GM21619 (cell line): Measurements from ENCODE around the gene IL13.

Experiments used
- ATAC-seq: cut with Tn5 transposase; IDR thresholded peaks from one replicate; pipeline ENCODE4 v1.9.1; 2021; ENCODE audit not compliant: unreplicated experiment

IL13 gene

GRCh38 chr5:132655821-132656773 is 1.9 kb upstream of the IL13 start:
- no peak for ATAC-seq

GRCh38 chr5:132656774-132657355 is 1.1 kb upstream of the IL13 start:
- no peak for ATAC-seq

GRCh38 chr5:132658381-132659302 is 669 bp downstream of the IL13 start:
- ATAC-seq = no peak

DNA sequence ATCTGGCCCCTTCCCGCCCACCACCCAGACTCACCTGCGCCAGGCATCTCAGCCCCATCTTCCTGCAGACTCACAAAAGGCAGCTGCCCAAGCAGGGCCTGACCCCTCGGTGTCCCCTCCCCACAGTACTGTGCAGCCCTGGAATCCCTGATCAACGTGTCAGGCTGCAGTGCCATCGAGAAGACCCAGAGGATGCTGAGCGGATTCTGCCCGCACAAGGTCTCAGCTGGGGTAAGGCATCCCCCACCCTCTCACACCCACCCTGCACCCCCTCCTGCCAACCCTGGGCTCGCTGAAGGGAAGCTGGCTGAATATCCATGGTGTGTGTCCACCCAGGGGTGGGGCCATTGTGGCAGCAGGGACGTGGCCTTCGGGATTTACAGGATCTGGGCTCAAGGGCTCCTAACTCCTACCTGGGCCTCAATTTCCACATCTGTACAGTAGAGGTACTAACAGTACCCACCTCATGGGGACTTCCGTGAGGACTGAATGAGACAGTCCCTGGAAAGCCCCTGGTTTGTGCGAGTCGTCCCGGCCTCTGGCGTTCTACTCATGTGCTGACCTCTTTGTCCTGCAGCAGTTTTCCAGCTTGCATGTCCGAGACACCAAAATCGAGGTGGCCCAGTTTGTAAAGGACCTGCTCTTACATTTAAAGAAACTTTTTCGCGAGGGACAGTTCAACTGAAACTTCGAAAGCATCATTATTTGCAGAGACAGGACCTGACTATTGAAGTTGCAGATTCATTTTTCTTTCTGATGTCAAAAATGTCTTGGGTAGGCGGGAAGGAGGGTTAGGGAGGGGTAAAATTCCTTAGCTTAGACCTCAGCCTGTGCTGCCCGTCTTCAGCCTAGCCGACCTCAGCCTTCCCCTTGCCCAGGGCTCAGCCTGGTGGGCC is 1.9 kb downstream of the IL13 start:
- no peak for ATAC-seq

DNA sequence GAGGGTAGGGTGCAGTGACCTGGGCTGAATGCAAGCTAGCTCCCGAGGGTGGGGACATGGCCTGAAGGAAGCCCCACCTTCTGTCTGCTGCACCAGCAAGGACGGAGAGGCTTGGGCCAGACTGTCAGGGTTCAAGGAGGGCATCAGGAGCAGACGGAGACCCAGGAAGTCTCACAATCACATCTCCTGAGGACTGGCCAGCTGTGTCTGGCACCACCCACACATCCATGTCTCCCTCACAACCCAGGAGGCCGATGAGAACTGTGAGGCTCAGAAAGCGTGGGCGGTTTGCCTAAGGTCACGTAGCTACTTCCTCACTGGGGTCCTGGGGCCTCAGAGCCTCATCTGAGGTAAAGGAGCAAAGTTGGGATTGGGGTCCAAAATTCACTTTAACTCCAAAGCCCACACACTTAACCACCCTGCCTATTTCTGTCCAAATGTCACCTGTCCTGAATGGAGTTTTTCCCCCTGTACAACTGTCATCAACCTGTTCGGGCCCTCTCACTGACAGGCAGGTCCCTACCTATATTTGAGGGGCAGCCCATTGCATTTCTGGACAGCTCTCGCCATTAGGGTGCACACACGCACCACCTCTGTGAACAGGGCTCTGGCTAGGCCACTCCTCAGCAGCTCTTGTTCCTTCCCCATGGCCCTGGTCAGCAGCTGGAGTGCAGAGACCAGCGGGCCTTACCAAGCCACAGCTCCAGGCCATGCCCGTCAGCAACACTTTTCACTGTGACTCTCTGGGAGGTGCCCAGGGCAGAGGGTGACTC is 3.4 kb downstream of the IL13 start:
- ATAC-seq = no peak

DNA sequence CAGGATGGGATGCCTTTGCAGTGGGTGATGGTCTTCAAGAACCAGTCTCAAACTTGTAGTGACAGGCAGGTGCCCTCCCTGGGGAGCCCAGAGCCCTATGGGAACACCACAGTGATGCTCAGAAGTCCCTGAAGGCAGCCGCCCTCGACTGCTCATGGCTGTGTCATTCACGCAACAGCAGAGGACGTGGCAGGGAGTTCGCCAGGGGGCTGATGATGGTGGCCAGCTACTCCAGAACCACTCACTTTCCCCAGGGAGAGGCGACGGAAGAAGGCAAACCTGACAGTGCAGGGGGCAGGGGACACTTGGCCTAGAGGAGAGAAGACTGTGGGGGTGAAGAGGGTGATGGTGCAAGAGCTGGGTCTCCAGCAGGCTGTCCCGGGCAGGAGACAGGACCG is 4.0 kb downstream of the IL13 start:
- no peak for ATAC-seq

DNA sequence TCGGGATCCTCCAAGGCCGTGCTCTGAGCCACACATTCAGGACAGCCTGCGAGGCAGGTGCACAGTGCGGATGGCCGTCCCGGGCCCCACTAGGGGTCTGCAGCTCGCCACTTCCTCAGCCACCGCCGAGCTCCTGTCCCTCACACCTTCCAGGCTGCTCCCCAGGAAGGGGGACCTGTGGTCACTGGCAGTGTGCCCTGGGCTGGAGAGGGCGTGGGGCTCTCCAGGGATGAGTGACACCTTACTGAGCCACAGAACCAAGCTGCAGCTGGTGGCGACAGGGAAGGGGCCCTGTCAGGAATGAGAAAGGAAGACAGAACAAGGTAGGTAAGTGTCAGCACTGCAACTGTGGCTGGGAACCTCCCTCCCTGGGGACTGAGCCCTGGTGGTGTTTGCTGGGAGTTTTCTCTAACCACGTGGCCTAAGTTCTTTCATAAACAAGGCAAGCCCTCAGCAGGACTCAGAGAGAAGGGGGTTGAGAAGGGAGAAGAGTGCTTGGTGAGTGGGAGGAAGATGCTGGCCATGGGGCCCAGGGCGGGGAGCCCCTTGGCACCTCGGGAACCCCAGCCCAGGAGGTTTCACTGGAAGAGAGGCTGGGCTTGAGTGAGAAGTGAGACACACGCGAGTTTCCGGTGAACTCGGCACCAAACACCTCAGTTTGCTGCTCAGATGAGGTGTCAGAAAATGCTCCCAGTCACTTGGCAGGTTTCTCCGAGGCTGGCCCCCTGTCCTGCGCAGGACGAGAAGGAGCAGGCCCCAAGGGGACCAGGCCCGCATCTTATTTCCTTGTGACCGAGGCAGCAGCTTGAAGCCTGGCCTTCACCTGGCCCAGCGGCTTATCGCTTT is 5.2 kb downstream of the IL13 start:
- ATAC-seq = peak; percentile 54

DNA sequence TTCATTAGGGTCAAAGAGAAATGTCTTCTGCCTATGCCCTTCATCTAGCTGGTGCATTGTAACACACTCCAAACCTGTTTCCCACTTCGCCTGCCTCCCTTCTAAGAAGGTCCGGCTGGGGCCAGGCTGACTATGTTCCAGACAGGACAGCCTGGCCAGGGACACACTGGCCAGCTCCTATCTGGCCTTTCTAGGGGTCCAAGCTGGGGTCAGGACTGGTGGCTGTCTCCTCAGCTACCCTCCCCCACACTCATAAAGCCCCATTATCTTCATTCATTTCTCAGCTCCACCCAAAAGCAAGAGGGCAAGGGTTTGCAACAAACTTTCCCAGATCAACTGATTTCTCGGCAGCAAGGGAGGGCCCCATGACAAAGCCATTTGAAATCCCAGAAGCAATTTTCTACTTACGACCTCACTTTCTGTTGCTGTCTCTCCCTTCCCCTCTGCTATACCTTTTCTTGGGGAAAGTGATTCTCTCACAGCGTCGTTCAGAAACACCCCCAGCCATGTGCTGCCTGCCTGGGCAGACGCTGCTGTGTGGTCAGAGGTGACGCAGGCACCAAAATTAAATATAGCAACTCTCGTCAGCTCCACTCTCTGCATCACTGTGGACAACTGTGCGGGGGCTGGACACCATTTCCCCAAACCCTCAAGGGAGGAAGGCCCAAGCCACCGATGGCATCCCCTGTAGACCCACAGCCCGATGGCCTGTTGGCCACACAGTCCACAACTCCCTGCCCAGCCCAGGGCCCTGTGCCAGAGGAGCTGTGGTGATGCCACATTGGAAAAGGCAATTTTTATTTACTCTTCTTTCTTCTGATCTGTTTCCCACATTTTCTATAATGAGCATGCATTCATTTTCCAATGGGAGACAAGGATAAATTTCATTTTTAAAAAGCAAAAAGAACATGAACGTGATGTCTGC is 6.1 kb downstream of the IL13 start:
- peak; percentile 46 for ATAC-seq

DNA sequence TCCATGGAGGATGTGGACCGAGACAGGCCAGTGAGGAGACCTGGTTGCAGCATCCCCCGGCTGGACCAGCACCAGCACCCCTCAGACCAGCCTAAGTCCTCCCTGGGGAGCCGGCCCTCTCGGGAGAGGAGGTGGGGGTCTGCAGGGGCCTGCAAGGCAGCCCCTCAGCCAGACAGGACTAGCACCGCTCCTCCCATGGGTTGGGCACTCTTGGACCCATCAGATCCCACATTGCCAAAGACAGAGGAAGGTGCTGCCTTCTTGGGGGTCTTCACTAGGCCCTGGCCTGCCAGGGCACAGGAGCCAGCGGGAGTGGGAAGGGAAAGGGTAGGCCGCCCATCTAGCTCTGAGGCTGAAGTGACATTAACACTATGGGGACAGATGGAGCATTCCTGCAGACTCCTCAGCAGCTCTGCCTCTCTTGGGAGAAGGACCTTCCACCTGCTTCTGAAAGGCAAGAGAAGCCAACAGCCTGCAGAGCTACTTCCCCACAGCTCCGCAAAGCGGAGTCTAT is 6.8 kb downstream of the IL13 start:
- ATAC-seq = no peak

- no peak for ATAC-seq
These were observed 7.7 kb downstream of the IL13 start for GRCh38 chr5:132665574-132666080.

GRCh38 chr5:132666310-132667123 is 8.5 kb downstream of the IL13 start:
- no peak for ATAC-seq

- no peak for ATAC-seq
These were observed 9.3 kb downstream of the IL13 start for GRCh38 chr5:132667309-132667708.

GRCh38 chr5:132667761-132668705 is 10.1 kb downstream of the IL13 start:
- ATAC-seq = no peak

- no peak for ATAC-seq
These were observed 10.9 kb downstream of the IL13 start for GRCh38 chr5:132668706-132669454.

DNA sequence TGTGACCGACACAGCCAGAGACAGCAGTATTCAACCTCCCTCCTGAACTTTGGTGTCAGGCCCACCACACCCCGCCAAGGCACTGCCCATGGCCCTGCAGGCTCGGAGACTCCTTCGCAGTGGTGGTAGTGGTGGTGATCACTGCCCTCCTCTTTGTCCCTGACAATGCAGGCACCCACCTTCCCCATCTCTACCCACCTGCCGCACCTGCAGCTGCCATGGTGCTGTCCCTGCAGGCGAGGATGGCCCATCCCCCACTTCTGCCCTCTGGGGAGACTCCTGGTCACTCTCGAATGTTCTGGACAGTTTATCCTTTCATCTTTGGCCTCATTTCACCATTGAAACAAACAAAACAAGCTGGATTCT is 11.5 kb downstream of the IL13 start:
- ATAC-seq = no peak
